Transverse colon (tissue), 4 donors: ENCODE measurements around the gene MPST. TPM values are rescaled to one million over a fixed set of nuclear protein-coding genes. Genes with fewer than 3 reads are reported as not detected.
A peak's percentile ranks its signal among the peaks of the same experiment; 100 is the strongest.

Experiments
- DNase-seq: peaks from one replicate; pipeline ENCODE4 v3.0.0-alpha.2; 2019
- H3K27ac ChIP-seq, 4 donors: fragments of 200-600 bp; sonication (generic); 2 replicates each; pipeline ENCODE4 v1.5.1; 2016 to 2018; ENCODE audit warnings: inconsistent platforms in 4 of 4
- H3K27me3 ChIP-seq: fragments of 200-600 bp; sonication (generic); 2 replicates; pipeline ENCODE4 v1.5.1; 2017; ENCODE audit warnings: inconsistent platforms
- H3K36me3 ChIP-seq, 4 donors: fragments of 200-600 bp; sonication (generic); 2 replicates each; pipeline ENCODE4 v1.5.1; 2017 to 2019; ENCODE audit warnings: inconsistent platforms in 4 of 4
- H3K4me1 ChIP-seq, 4 donors: fragments of 200-600 bp; sonication (generic); 2 replicates each; pipeline ENCODE4 v1.5.1; 2017 to 2020; ENCODE audit warnings: inconsistent platforms in 4 of 4
- H3K4me3 ChIP-seq, 4 donors: fragments of 200-600 bp; sonication (generic); 1 replicate in 1 of 4; 2 replicates in 3 of 4; pipeline versions ENCODE4 v1.5.1 to v1.6.1; 2017 to 2019; ENCODE audit warnings: inconsistent platforms in 4 of 4
- H3K9me3 ChIP-seq, 2 donors: fragments of 200-600 bp; sonication (generic); 2 replicates each; pipeline ENCODE4 v1.5.1; 2017 to 2019; ENCODE audit warnings: inconsistent platforms in 2 of 2
- EP300 ChIP-seq: sonication (generic); formaldehyde crosslinking; IDR thresholded peaks from one replicate; pipeline ENCODE4 v1.6.1; 2017; ENCODE audit warnings: antibody characterized with exemption, low read depth
- POLR2A ChIP-seq: fragments of 450-650 bp; IDR thresholded peaks from one replicate; pipeline ENCODE4 v1.6.1; 2016; ENCODE audit warnings: antibody characterized with exemption, mild to moderate bottlenecking, moderate library complexity
- POLR2AphosphoS5 ChIP-seq, 3 donors: sonication (generic); formaldehyde crosslinking; IDR thresholded peaks; one replicate each; pipeline ENCODE4 v1.6.1; 2016; ENCODE audit warnings: antibody characterized with exemption in 3 of 3
- WGBS, 2 donors: methylation state at CpG; one replicate each; pipeline ENCODE4 v1.1.5; 2018; ENCODE audit warnings: low coverage in 1 of 2; 5-methylcytosine and 5-hydroxymethylcytosine counted together
- in situ Hi-C, 4 donors: fragments of 200-750 bp; cut with MboI; loops; one replicate each; pipeline versions ENCODE4 v1.15.0 to v1.15.1; 2017; ENCODE audit warnings: low sequenced_read_pairs in 3 of 4, low pct_ligation_motif_present in 1 of 4, low pct_unique_long_range_greater_than_20kb in 1 of 4
- intact Hi-C: fragments of 100-400 bp; cut with DNase I; formaldehyde crosslinking; loops from one replicate; pipeline ENCODE4 v1.15.1; 2023; ENCODE audit warnings: low total_unique reads
- total RNA-seq, 4 donors: library from RNA; depleted of rRNA; stranded (reverse); fragments of >200 nt; gene quantifications; one replicate each; pipeline ENCODE4 v1.1.0, GENCODE V29; 2016
- TF ChIP-seq, protein P1 (sequence below), 5 experiments: fragments of 200-600 bp in 3 of 5; fragments of 450-650 bp in 2 of 5; sonication (generic) in 3 of 5; IDR thresholded peaks; 1 replicate in 2 of 5; 2 replicates in 3 of 5; pipeline ENCODE4 v1.5.1; 2016 to 2017; ENCODE audit warnings: antibody characterized with exemption in 5 of 5, inconsistent platforms in 3 of 5, mild to moderate bottlenecking in 2 of 5, moderate library complexity in 1 of 5

MPST gene
- total RNA-seq, 4 donors from 2014 or later = 407 to 964 (median 541) TPM

- WGBS, 2 donors = 0 to 15% methylated on average over 3 to 18 of the region's 18 CpGs
- peaks cover 4% of the 10 kb centered on the region for H3K27me3 ChIP-seq
- H3K36me3 ChIP-seq = no peaks in the 10 kb centered on the region
- in situ Hi-C loops = loop anchor here (10.0 to 25.0 kb wide), 4 partner anchors 113 to 203 kb away; partner anchors contain the start of genes NCF4 (in 2 of the 4) and IFT27 (in 1 of the 4)
- no peaks in the 10 kb centered on the region for H3K9me3 ChIP-seq
- H3K4me3 ChIP-seq = peak overlapping the region; percentile 11 to 57 (median 31)
- H3K27ac ChIP-seq = peak overlapping the region; percentile 34 to 76 (median 56)
- intact Hi-C loops = loop anchor here (5.0 kb wide), 2 partner anchors 106 to 196 kb away; no protein-coding TSS in a partner anchor
- DNase-seq = peak; percentile 94
- peaks cover 0 to 8% (median 3%) of the 10 kb centered on the region in 4 donors for H3K4me1 ChIP-seq
- TF ChIP-seq POLR2A = no peak
- no peak for TF ChIP-seq EP300
- TF ChIP-seq POLR2AphosphoS5 (IDR thresholded peaks at IDR 0.05) = peak in 2 of 3 donors; percentile 24 to 67
- TF ChIP-seq, protein P1, sequence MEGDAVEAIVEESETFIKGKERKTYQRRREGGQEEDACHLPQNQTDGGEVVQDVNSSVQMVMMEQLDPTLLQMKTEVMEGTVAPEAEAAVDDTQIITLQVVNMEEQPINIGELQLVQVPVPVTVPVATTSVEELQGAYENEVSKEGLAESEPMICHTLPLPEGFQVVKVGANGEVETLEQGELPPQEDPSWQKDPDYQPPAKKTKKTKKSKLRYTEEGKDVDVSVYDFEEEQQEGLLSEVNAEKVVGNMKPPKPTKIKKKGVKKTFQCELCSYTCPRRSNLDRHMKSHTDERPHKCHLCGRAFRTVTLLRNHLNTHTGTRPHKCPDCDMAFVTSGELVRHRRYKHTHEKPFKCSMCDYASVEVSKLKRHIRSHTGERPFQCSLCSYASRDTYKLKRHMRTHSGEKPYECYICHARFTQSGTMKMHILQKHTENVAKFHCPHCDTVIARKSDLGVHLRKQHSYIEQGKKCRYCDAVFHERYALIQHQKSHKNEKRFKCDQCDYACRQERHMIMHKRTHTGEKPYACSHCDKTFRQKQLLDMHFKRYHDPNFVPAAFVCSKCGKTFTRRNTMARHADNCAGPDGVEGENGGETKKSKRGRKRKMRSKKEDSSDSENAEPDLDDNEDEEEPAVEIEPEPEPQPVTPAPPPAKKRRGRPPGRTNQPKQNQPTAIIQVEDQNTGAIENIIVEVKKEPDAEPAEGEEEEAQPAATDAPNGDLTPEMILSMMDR (IDR thresholded peaks at IDR 0.05) = peak; percentile 84 to 96 (median 93)
Observed at GRCh38 chr22:36977947-36978660, 41.4 kb upstream of the MPST start.

- Histone ChIP-seq H3K27me3 (peaks cover 8% of the 10 kb centered on the region), H3K36me3 (no peaks in the 10 kb centered on the region), H3K4me1 (peaks cover 0 to 8% (median 3%) of the 10 kb centered on the region in 4 donors), H3K27ac (no peak overlapping the region), H3K9me3 (no peaks in the 10 kb centered on the region), H3K4me3 (no peak overlapping the region)
- in situ Hi-C loops = loop anchor here (10.0 to 25.0 kb wide), 4 partner anchors 114 to 204 kb away; partner anchors contain the start of genes NCF4 (in 2 of the 4) and IFT27 (in 1 of the 4)
- DNase-seq = no peak
- intact Hi-C loops = loop anchor here (5.0 kb wide), 2 partner anchors 107 to 197 kb away; no protein-coding TSS in a partner anchor
- 86 to 100% methylated on average over 1 to 13 of the region's 13 CpGs for WGBS, 2 donors
- TF ChIP-seq POLR2AphosphoS5 (IDR thresholded peaks at IDR 0.05) = no peak
Observed at GRCh38 chr22:36979016-36979910, 40.3 kb upstream of the MPST start.

DNA sequence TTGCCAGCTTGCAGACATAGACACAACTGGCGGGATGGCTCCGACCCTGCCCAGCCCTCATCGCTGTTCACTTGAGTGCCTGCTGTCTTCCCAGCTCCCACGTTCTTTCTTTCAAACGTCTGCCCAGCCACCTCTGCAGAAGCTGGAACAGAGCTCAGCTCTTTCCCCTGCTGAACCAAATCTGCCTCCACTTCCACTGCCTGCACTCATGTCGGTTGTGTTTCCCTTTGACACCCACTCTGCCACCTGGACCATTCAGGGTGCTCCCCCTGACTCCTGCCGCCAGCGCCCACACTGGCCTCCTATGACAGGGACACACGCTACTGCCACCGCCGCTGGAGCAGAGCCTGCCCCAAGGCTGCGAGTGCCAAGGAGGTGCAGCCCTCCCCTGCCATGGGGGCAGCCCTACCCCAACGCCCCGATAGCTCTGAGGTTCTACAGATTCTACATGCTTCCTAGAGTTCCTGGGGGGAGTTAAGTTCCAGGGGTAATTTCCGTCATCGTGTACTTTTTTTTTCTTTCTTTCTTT lies 38.2 kb upstream of the MPST start:
- Histone ChIP-seq H3K4me3 (no peak overlapping the region), H3K27ac (no peak overlapping the region), H3K36me3 (no peaks in the 10 kb centered on the region), H3K27me3 (peaks cover 8% of the 10 kb centered on the region), H3K4me1 (peaks cover 0 to 8% (median 3%) of the 10 kb centered on the region in 4 donors), H3K9me3 (peaks cover 10 to 11% of the 10 kb centered on the region in 2 donors)
- no peak for DNase-seq
- 70 to 76% methylated on average over 5 to 16 of the region's 16 CpGs for WGBS, 2 donors
- intact Hi-C loops = no loop called here
- TF ChIP-seq EP300 (no peak), POLR2AphosphoS5 (IDR thresholded peaks at IDR 0.05) (no peak), POLR2A (no peak)
- TF ChIP-seq, protein P1 (IDR thresholded peaks at IDR 0.05) = no peak
- in situ Hi-C loops = loop anchor here in 1 of 4 donors (25.0 kb wide), 1 partner anchor 119 kb away; the partner anchor contains the start of gene NCF4

- TF ChIP-seq EP300 = no peak
- TF ChIP-seq POLR2AphosphoS5 (IDR thresholded peaks at IDR 0.05) = no peak
- TF ChIP-seq, protein P1 (IDR thresholded peaks at IDR 0.05) = no peak
- no peak for TF ChIP-seq POLR2A
- Histone ChIP-seq H3K27ac (no peak overlapping the region), H3K4me3 (no peak overlapping the region), H3K9me3 (peaks cover 12% of the 10 kb centered on the region in 2 donors), H3K27me3 (peaks cover 8% of the 10 kb centered on the region), H3K36me3 (no peaks in the 10 kb centered on the region), H3K4me1 (peaks cover 0 to 6% (median 3%) of the 10 kb centered on the region in 4 donors)
- in situ Hi-C loops (loop anchor here in 1 of 4 donors (25.0 kb wide), 1 partner anchor 120 kb away; the partner anchor contains the start of gene NCF4), intact Hi-C loops (no loop called here)
- no peak for DNase-seq
- WGBS, 2 donors = 43 to 70% methylated on average over 4 to 5 of the region's 5 CpGs
Observed at GRCh38 chr22:36982136-36982535, 37.4 kb upstream of the MPST start.
